GM23338 (cell line): Measurements from ENCODE around the gene ERAP2. TPM values are rescaled to one million over a fixed set of nuclear protein-coding genes. Genes with fewer than 3 reads are reported as not detected.
A peak's percentile ranks its signal among the peaks of the same experiment; 100 is the strongest.

Experiments used
- ATAC-seq: fragments of 200-7000 bp; cut with Tn5 transposase; 3 replicates; pipeline ENCODE4 v1.9.1; 2020
- DNase-seq: peaks from one replicate; pipeline ENCODE4 v3.0.0-alpha.2; 2015; ENCODE audit warnings: low spot score
- H2AFZ ChIP-seq: fragments of 200-600 bp; sonication (generic); 2 replicates; pipeline ENCODE4 v1.8.0; 2016; ENCODE audit warnings: antibody characterized with exemption, mild to moderate bottlenecking, moderate library complexity
- H3F3A ChIP-seq: fragments of 200-600 bp; sonication (generic); replicated peaks from 2 replicates; pipeline ENCODE4 v1.8.0; 2017; ENCODE audit warnings: antibody characterized with exemption, mixed run types, low read depth
- H3K27ac ChIP-seq: fragments of 200-600 bp; sonication (generic); 2 replicates; pipeline ENCODE4 v1.6.1; 2016; ENCODE audit warnings: low read depth
- H3K27me3 ChIP-seq: fragments of 200-600 bp; sonication (generic); 2 replicates; pipeline ENCODE4 v1.8.0; 2016; ENCODE audit warnings: mild to moderate bottlenecking, mixed run types, moderate library complexity; ENCODE audit not compliant: insufficient read depth
- H3K36me3 ChIP-seq: fragments of 200-600 bp; sonication (generic); 2 replicates; pipeline ENCODE4 v1.8.0; 2016; ENCODE audit warnings: mild to moderate bottlenecking; ENCODE audit not compliant: insufficient read depth
- H3K4me1 ChIP-seq: fragments of 200-600 bp; sonication (generic); 2 replicates; pipeline ENCODE4 v1.8.0; 2016; ENCODE audit warnings: mild to moderate bottlenecking, moderate library complexity; ENCODE audit not compliant: insufficient read depth
- H3K4me2 ChIP-seq: fragments of 200-600 bp; sonication (generic); 2 replicates; pipeline ENCODE4 v1.7.1; 2017; ENCODE audit warnings: mixed run types
- H3K4me3 ChIP-seq: fragments of 200-600 bp; sonication (generic); 2 replicates; pipeline ENCODE4 v1.6.1; 2016; ENCODE audit warnings: mixed run types
- H3K79me2 ChIP-seq: fragments of 200-600 bp; sonication (generic); replicated peaks from 2 replicates; pipeline ENCODE4 v1.8.0; 2017; ENCODE audit warnings: mild to moderate bottlenecking; ENCODE audit not compliant: insufficient read depth
- H3K9me2 ChIP-seq: fragments of 200-600 bp; sonication (generic); 2 replicates; pipeline ENCODE4 v1.8.0; 2017; ENCODE audit not compliant: insufficient read depth
- H4K20me1 ChIP-seq: fragments of 200-600 bp; sonication (generic); replicated peaks from 2 replicates; pipeline ENCODE4 v1.8.0; 2017; ENCODE audit warnings: mild to moderate bottlenecking; ENCODE audit not compliant: insufficient read depth
- H3K27ac Mint-ChIP-seq: 2 replicates; pipeline ENCODE4 v1.8.0; 2020; ENCODE audit warnings: inconsistent platforms, mild to moderate bottlenecking, moderate library complexity, mixed read lengths
- H3K27me3 Mint-ChIP-seq: 3 replicates; pipeline ENCODE4 v1.8.0; 2022; ENCODE audit warnings: low read depth, mild to moderate bottlenecking, moderate library complexity, mixed read lengths, inconsistent platforms; ENCODE audit not compliant: insufficient read depth, poor library complexity
- H3K36me3 Mint-ChIP-seq: 3 replicates; pipeline ENCODE4 v1.8.0; 2021; ENCODE audit warnings: low read depth, mild to moderate bottlenecking, inconsistent platforms, moderate library complexity, mixed read lengths
- H3K4me1 Mint-ChIP-seq: 3 replicates; pipeline ENCODE4 v1.8.0; 2020; ENCODE audit warnings: mild to moderate bottlenecking, inconsistent platforms, mixed read lengths
- H3K4me3 Mint-ChIP-seq: 3 replicates; pipeline ENCODE4 v1.8.0; 2021; ENCODE audit warnings: moderate library complexity, mild to moderate bottlenecking, inconsistent platforms, mixed read lengths
- H3K9me3 Mint-ChIP-seq: 3 replicates; pipeline ENCODE4 v1.8.0; 2020; ENCODE audit warnings: moderate library complexity, mild to moderate bottlenecking, inconsistent platforms, mixed read lengths
- CREB1 ChIP-seq: fragments of 250-450 bp; sonication (Bioruptor Pico); IDR thresholded peaks from 2 replicates; pipeline ENCODE4 v1.5.0; 2020; ENCODE audit warnings: low read depth, mild to moderate bottlenecking, moderate library complexity
- EZH2 ChIP-seq: fragments of 200-600 bp; sonication (generic); IDR thresholded peaks from one replicate; pipeline ENCODE4 v1.8.0; 2017; ENCODE audit warnings: antibody characterized with exemption, mild to moderate bottlenecking, low read depth; ENCODE audit not compliant: unreplicated experiment
- EZH2phosphoT487 ChIP-seq: fragments of 200-600 bp; sonication (generic); IDR thresholded peaks from one replicate; pipeline ENCODE4 v1.8.1; 2018; ENCODE audit warnings: antibody characterized with exemption; ENCODE audit not compliant: unreplicated experiment
- NANOG ChIP-seq: IDR thresholded peaks from 2 replicates; pipeline ENCODE4 v1.6.1; 2016; ENCODE audit warnings: antibody characterized with exemption, borderline replicate concordance
- POLR2AphosphoS5 ChIP-seq: IDR thresholded peaks from 2 replicates; pipeline ENCODE4 v1.6.1; 2016; ENCODE audit warnings: antibody characterized with exemption, low read depth
- REST ChIP-seq: IDR thresholded peaks from one replicate; pipeline ENCODE4 v1.6.1; 2018; ENCODE audit warnings: antibody characterized with exemption; ENCODE audit not compliant: unreplicated experiment
- STAT1 ChIP-seq: IDR thresholded peaks from one replicate; pipeline ENCODE4 v1.6.1; 2016; ENCODE audit warnings: antibody characterized with exemption; ENCODE audit not compliant: unreplicated experiment
- ZNF114 ChIP-seq: fragments of 250-450 bp; sonication (Bioruptor Pico); IDR thresholded peaks from 2 replicates; pipeline ENCODE4 v1.5.0; 2020; ENCODE audit warnings: mild to moderate bottlenecking, moderate library complexity
- ZNF331 ChIP-seq: fragments of 250-450 bp; sonication (Bioruptor Pico); IDR thresholded peaks from 2 replicates; pipeline ENCODE4 v1.5.0; 2020; ENCODE audit warnings: low read depth, mild to moderate bottlenecking, moderate library complexity
- polyA plus RNA-seq: library from polyadenylated mRNA; unstranded; fragments of >200 nt; fragmentation: Nextera tagmentation; extraction: Ambion mirVana; gene quantifications from 2 replicates; pipeline ENCODE4 v1.2.1, GENCODE V29; 2016
- total RNA-seq: library from RNA; depleted of rRNA; stranded (reverse); fragments of >200 nt; shearing (Covaris generic); gene quantifications from 2 replicates; pipeline ENCODE4 v1.2.3, GENCODE V29; 2014
- TF ChIP-seq, protein P1 (sequence below), 2 experiments: fragments of 200-600 bp in 1 of 2; sonication (generic) in 1 of 2; conservative IDR thresholded peaks; 2 replicates each; pipeline versions ENCODE4 v1.5.1 to v1.6.1; 2016 to 2017; ENCODE audit warnings: antibody characterized with exemption in 2 of 2, low read depth in 2 of 2, mild to moderate bottlenecking in 2 of 2, moderate library complexity in 1 of 2

ERAP2 gene
- total and polyA plus RNA-seq, 2 experiments from 2014 or later, result 0.73 TPM; not detected in 1

DNA sequence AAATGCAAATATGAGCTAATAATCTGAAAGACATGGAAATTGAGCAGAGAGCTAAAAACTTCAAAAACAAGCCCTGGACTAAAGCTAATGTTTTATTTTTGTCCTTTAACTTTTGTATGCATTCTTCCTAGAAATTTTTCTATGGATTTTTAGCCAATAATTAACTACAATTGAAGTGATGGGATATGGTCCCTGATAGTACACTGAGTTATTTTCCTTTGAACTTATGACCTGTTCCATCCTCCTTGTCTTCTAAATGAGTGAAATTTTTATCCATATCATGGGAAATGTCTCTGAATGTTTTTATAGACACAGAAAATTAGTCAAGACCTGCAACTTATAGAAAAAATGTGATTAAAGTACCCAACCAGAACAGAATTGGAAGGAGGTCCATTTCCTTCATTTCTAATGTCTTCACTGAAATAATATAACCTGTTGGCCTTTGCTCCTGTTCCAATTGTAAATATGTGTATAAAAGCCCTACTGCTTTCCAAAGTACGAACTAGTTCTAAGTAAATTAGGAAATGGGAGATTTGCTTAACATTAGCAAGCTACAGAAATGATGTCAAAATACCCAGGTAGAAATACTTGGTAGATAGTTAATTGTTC, 11.3 kb upstream of the ERAP2 start:
- Mint-ChIP-seq H3K27ac (no peak overlapping the region), H3K9me3 (no peaks in the 10 kb centered on the region), H3K4me3 (no peak overlapping the region), H3K4me1 (peaks cover 10% of the 10 kb centered on the region), H3K36me3 (no peaks in the 10 kb centered on the region), H3K27me3 (no peaks in the 10 kb centered on the region)
- DNase-seq (no peak), ATAC-seq (no peak)
- Histone ChIP-seq H3K4me1 (peaks cover 9% of the 10 kb centered on the region; the same call in 1 of the 2 replicates), H3K4me3 (no peak overlapping the region), H4K20me1 (no peaks in the 10 kb centered on the region), H3K79me2 (no peaks in the 10 kb centered on the region), H3K36me3 (no peaks in the 10 kb centered on the region), H3K9me2 (no peaks in the 10 kb centered on the region), H2AFZ (no peak overlapping the region), H3K27me3 (no peaks in the 10 kb centered on the region), H3K27ac (no peak overlapping the region), H3K4me2 (no peak overlapping the region), H3F3A (no peaks in the 10 kb centered on the region)
- TF ChIP-seq EZH2 (no peak), ZNF331 (no peak), REST (no peak), POLR2AphosphoS5 (no peak), EZH2phosphoT487 (no peak), CREB1 (CRISPR knock-in tag) (no peak), ZNF114 (CRISPR knock-in tag) (no peak)
- TF ChIP-seq, protein P1, sequence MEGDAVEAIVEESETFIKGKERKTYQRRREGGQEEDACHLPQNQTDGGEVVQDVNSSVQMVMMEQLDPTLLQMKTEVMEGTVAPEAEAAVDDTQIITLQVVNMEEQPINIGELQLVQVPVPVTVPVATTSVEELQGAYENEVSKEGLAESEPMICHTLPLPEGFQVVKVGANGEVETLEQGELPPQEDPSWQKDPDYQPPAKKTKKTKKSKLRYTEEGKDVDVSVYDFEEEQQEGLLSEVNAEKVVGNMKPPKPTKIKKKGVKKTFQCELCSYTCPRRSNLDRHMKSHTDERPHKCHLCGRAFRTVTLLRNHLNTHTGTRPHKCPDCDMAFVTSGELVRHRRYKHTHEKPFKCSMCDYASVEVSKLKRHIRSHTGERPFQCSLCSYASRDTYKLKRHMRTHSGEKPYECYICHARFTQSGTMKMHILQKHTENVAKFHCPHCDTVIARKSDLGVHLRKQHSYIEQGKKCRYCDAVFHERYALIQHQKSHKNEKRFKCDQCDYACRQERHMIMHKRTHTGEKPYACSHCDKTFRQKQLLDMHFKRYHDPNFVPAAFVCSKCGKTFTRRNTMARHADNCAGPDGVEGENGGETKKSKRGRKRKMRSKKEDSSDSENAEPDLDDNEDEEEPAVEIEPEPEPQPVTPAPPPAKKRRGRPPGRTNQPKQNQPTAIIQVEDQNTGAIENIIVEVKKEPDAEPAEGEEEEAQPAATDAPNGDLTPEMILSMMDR (conservative IDR thresholded peaks at IDR 0.05; ENCODE audit: low read depth in 2 of 2), result no peak

- no peak overlapping the region for H3K27ac ChIP-seq
- peak; percentile 94 for ATAC-seq
- Mint-ChIP-seq H3K27me3 (no peaks in the 10 kb centered on the region), H3K36me3 (no peaks in the 10 kb centered on the region), H3K27ac (no peak overlapping the region), H3K4me3 (no peak overlapping the region), H3K9me3 (no peaks in the 10 kb centered on the region), H3K4me1 (peaks cover 26% of the 10 kb centered on the region)
- H3K79me2 ChIP-seq, result no peaks in the 10 kb centered on the region
- H3K27me3 ChIP-seq, result no peaks in the 10 kb centered on the region
- no peaks in the 10 kb centered on the region for H3F3A ChIP-seq
- H3K4me1 ChIP-seq, result peaks cover 15% of the 10 kb centered on the region; the same call in 1 of the 2 replicates
- DNase-seq, result peak; percentile 78
- H2AFZ ChIP-seq, result no peak overlapping the region
- no peak overlapping the region for H3K4me3 ChIP-seq
- no peaks in the 10 kb centered on the region for H3K9me2 ChIP-seq
- H3K4me2 ChIP-seq, result no peak overlapping the region
- no peaks in the 10 kb centered on the region for H4K20me1 ChIP-seq
- TF ChIP-seq, protein P1 (conservative IDR thresholded peaks at IDR 0.05; ENCODE audit: low read depth in 2 of 2), result peak; percentile 85 to 92
- no peak for TF ChIP-seq ZNF114 (CRISPR knock-in tag)
- no peak for TF ChIP-seq NANOG
- no peak for TF ChIP-seq STAT1
- no peak for TF ChIP-seq POLR2AphosphoS5
- TF ChIP-seq REST, result no peak
- TF ChIP-seq EZH2phosphoT487, result no peak
- no peaks in the 10 kb centered on the region for H3K36me3 ChIP-seq
Observed at GRCh38 chr5:96868603-96869371, 7.5 kb upstream of the ERAP2 start.
